ENCODE results near the gene INAFM1. TPM values are rescaled to one million over a fixed set of nuclear protein-coding genes. Genes with fewer than 3 reads are reported as not detected.

Gene INAFM1
- total and polyA plus RNA-seq, 9 of the 15 experiments (the other 6 are each of a cell fraction or from before 2014, with no cell fraction given): 0.71 to 30.9 (median 3.1) TPM

DNA sequence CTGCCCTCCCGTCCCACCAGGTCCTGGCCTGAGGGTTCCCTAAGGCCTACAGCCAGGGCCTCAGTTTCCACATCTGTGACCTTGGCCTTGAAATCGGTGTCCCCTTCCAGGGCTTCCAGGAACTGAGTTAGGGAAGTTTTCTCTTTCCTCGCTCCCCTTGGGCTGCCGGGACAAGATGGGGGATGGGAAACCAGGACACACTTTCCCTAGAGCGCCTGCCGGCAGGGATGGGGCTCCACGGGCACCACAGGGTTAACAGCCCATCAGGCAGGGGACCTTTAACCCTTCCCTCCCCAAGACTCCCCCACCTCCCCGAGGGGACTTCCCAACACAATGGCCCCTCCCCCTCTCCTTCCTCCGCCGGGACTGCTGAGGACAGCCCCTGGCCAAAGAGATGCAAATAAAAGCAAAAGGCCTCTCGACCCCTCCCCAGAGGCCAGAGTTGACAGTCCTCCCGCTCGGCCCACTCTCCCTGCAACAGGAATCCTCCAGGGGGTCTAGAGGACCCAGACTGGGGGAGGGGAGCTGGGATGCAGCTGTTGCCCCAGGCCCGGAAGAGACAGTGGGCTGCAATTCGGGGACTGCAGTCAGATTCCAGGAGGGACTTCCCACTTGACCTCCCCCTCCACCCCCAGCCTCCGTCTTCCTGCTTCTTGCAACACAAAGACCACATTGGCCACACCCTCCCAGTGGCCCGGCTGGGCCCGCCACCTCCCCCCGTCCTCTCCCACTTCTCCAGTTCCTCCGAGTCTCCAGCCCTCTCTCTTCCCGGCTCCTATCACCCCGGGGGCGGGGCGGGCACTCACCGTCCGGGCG lies 47.1 kb upstream of the INAFM1 start (continued):
- TF ChIP-seq, protein P1, sequence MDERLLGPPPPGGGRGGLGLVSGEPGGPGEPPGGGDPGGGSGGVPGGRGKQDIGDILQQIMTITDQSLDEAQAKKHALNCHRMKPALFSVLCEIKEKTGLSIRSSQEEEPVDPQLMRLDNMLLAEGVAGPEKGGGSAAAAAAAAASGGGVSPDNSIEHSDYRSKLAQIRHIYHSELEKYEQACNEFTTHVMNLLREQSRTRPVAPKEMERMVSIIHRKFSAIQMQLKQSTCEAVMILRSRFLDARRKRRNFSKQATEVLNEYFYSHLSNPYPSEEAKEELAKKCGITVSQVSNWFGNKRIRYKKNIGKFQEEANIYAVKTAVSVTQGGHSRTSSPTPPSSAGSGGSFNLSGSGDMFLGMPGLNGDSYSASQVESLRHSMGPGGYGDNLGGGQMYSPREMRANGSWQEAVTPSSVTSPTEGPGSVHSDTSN (CRISPR knock-in tag; IDR thresholded peaks at IDR 0.05; ENCODE audit: low read depth): no peak
- TF ChIP-seq, protein P1 (tag; conservative IDR thresholded peaks at IDR 0.05; ENCODE audit: low read depth): no peak
- TF ChIP-seq, protein P2, sequence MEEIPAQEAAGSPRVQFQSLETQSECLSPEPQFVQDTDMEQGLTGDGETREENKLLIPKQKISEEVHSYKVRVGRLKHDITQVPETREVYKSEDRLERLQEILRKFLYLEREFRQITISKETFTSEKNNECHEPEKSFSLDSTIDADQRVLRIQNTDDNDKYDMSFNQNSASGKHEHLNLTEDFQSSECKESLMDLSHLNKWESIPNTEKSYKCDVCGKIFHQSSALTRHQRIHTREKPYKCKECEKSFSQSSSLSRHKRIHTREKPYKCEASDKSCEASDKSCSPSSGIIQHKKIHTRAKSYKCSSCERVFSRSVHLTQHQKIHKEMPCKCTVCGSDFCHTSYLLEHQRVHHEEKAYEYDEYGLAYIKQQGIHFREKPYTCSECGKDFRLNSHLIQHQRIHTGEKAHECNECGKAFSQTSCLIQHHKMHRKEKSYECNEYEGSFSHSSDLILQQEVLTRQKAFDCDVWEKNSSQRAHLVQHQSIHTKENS (CRISPR knock-in tag; IDR thresholded peaks at IDR 0.05): no peak
- no peak for TF ChIP-seq THRAP3 (IDR thresholded peaks at IDR 0.05; ENCODE audit: borderline replicate concordance)
- TF ChIP-seq, protein P3, sequence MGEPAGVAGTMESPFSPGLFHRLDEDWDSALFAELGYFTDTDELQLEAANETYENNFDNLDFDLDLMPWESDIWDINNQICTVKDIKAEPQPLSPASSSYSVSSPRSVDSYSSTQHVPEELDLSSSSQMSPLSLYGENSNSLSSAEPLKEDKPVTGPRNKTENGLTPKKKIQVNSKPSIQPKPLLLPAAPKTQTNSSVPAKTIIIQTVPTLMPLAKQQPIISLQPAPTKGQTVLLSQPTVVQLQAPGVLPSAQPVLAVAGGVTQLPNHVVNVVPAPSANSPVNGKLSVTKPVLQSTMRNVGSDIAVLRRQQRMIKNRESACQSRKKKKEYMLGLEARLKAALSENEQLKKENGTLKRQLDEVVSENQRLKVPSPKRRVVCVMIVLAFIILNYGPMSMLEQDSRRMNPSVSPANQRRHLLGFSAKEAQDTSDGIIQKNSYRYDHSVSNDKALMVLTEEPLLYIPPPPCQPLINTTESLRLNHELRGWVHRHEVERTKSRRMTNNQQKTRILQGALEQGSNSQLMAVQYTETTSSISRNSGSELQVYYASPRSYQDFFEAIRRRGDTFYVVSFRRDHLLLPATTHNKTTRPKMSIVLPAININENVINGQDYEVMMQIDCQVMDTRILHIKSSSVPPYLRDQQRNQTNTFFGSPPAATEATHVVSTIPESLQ (CRISPR knock-in tag; IDR thresholded peaks at IDR 0.05): 0 out of 2 replicates have a peak, but pooled peaks have one; percentile 53
- no peak for TF ChIP-seq ZNF174 (CRISPR knock-in tag; IDR thresholded peaks at IDR 0.05)
- no peak for TF ChIP-seq RHOXF2B (CRISPR knock-in tag; conservative IDR thresholded peaks at IDR 0.05)
- TF ChIP-seq, protein P4, sequence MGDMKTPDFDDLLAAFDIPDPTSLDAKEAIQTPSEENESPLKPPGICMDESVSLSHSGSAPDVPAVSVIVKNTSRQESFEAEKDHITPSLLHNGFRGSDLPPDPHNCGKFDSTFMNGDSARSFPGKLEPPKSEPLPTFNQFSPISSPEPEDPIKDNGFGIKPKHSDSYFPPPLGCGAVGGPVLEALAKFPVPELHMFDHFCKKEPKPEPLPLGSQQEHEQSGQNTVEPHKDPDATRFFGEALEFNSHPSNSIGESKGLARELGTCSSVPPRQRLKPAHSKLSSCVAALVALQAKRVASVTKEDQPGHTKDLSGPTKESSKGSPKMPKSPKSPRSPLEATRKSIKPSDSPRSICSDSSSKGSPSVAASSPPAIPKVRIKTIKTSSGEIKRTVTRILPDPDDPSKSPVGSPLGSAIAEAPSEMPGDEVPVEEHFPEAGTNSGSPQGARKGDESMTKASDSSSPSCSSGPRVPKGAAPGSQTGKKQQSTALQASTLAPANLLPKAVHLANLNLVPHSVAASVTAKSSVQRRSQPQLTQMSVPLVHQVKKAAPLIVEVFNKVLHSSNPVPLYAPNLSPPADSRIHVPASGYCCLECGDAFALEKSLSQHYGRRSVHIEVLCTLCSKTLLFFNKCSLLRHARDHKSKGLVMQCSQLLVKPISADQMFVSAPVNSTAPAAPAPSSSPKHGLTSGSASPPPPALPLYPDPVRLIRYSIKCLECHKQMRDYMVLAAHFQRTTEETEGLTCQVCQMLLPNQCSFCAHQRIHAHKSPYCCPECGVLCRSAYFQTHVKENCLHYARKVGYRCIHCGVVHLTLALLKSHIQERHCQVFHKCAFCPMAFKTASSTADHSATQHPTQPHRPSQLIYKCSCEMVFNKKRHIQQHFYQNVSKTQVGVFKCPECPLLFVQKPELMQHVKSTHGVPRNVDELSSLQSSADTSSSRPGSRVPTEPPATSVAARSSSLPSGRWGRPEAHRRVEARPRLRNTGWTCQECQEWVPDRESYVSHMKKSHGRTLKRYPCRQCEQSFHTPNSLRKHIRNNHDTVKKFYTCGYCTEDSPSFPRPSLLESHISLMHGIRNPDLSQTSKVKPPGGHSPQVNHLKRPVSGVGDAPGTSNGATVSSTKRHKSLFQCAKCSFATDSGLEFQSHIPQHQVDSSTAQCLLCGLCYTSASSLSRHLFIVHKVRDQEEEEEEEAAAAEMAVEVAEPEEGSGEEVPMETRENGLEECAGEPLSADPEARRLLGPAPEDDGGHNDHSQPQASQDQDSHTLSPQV (IDR thresholded peaks at IDR 0.05): no peak
- no peak for TF ChIP-seq ZNF77 (CRISPR knock-in tag; IDR thresholded peaks at IDR 0.05)
- TF ChIP-seq ZNF263 (CRISPR knock-in tag; IDR thresholded peaks at IDR 0.05; ENCODE audit: borderline replicate concordance): peak; percentile 45; the same call in 1 of the 2 replicates
- peak; percentile 75; the same call in 1 of the 2 replicates for TF ChIP-seq ELF2 (CRISPR knock-in tag; IDR thresholded peaks at IDR 0.05)
- 0 out of 2 replicates have a peak, but pooled peaks have one; percentile 37 for TF ChIP-seq RBM14 (IDR thresholded peaks at IDR 0.05; ENCODE audit: borderline replicate concordance, insufficient read depth, low read depth, low read length)
- TF ChIP-seq CTBP1 (IDR thresholded peaks at IDR 0.05; ENCODE audit: borderline replicate concordance): peak; percentile 14; the same call in 1 of the 2 replicates
- no peak; the same call in 1 of the 2 replicates for TF ChIP-seq HDAC8 (tag; IDR thresholded peaks at IDR 0.05)
- no peak for TF ChIP-seq ERF (CRISPR knock-in tag; IDR thresholded peaks at IDR 0.05)
- TF ChIP-seq DMBX1 (CRISPR knock-in tag; IDR thresholded peaks at IDR 0.05; ENCODE audit: borderline replicate concordance): 0 out of 2 replicates have a peak, but pooled peaks have one; percentile 9

Data from K562 (cell line).